Loucy (cell line): Measurements from ENCODE around the gene ROR1.

Source experiments
- H2AFZ ChIP-seq: fragments of 200-600 bp; sonication (generic); 2 replicates; pipeline ENCODE4 v1.6.0; 2016; ENCODE audit warnings: antibody characterized with exemption, mild to moderate bottlenecking, low read length, moderate library complexity
- H3F3A ChIP-seq: fragments of 200-600 bp; 2 replicates; pipeline ENCODE4 v1.6.0; 2016; ENCODE audit warnings: antibody characterized with exemption, low read depth, mild to moderate bottlenecking
- H3K27me3 ChIP-seq: fragments of 200-600 bp; sonication (generic); 2 replicates; pipeline ENCODE4 v1.6.1; 2014; ENCODE audit warnings: low read length, mild to moderate bottlenecking; ENCODE audit not compliant: insufficient read depth, poor library complexity, severe bottlenecking
- H3K36me3 ChIP-seq: fragments of 200-600 bp; sonication (generic); 2 replicates; pipeline ENCODE4 v1.6.1; 2016; ENCODE audit warnings: low read length; ENCODE audit not compliant: insufficient read depth
- H3K4me1 ChIP-seq: fragments of 200-600 bp; sonication (generic); 2 replicates; pipeline ENCODE4 v1.5.1; 2014; ENCODE audit warnings: low read length, mild to moderate bottlenecking; ENCODE audit not compliant: insufficient read depth, poor library complexity, severe bottlenecking
- H3K4me2 ChIP-seq: fragments of 200-600 bp; sonication (generic); 2 replicates; pipeline ENCODE4 v1.6.0; 2014; ENCODE audit warnings: antibody characterized with exemption, low read length, low read depth, mild to moderate bottlenecking; ENCODE audit not compliant: poor library complexity, severe bottlenecking
- H3K4me3 ChIP-seq: fragments of 200-600 bp; sonication (generic); 2 replicates; pipeline ENCODE4 v1.5.1; 2014; ENCODE audit warnings: low read length, mild to moderate bottlenecking, mixed read lengths; ENCODE audit not compliant: poor library complexity, severe bottlenecking
- H3K79me2 ChIP-seq: fragments of 200-600 bp; sonication (generic); 2 replicates; pipeline ENCODE4 v1.6.1; 2014; ENCODE audit warnings: low read length; ENCODE audit not compliant: insufficient read depth
- H3K9ac ChIP-seq: fragments of 200-600 bp; sonication (generic); 2 replicates; pipeline ENCODE4 v1.6.0; 2014; ENCODE audit warnings: mild to moderate bottlenecking, low read depth, low read length, moderate library complexity; ENCODE audit not compliant: poor library complexity, severe bottlenecking
- H3K9me2 ChIP-seq: fragments of 200-600 bp; sonication (generic); replicated peaks from 2 replicates; pipeline ENCODE4 v1.6.1; 2016; ENCODE audit warnings: low read depth, low read length, mixed read lengths
- H3K9me3 ChIP-seq: fragments of 200-600 bp; sonication (generic); 2 replicates; pipeline ENCODE4 v1.6.1; 2014; ENCODE audit warnings: mild to moderate bottlenecking, antibody characterized with exemption, low read length, low read depth; ENCODE audit not compliant: insufficient read depth
- H4K20me1 ChIP-seq: fragments of 200-600 bp; sonication (generic); 2 replicates; pipeline ENCODE4 v1.6.0; 2014; ENCODE audit warnings: antibody characterized with exemption, low read length, mild to moderate bottlenecking; ENCODE audit not compliant: insufficient read depth, poor library complexity, severe bottlenecking
- EZH2phosphoT487 ChIP-seq: fragments of 200-600 bp; IDR thresholded peaks from 2 replicates; pipeline ENCODE4 v1.6.1; 2018; ENCODE audit warnings: antibody characterized with exemption, mild to moderate bottlenecking, moderate library complexity, borderline replicate concordance
- TF ChIP-seq, protein P1 (sequence below): fragments of 200-600 bp; sonication (generic); conservative IDR thresholded peaks from 2 replicates; pipeline ENCODE4 v1.5.1; 2014; ENCODE audit warnings: mild to moderate bottlenecking, antibody characterized with exemption, low read length

ROR1 gene

DNA sequence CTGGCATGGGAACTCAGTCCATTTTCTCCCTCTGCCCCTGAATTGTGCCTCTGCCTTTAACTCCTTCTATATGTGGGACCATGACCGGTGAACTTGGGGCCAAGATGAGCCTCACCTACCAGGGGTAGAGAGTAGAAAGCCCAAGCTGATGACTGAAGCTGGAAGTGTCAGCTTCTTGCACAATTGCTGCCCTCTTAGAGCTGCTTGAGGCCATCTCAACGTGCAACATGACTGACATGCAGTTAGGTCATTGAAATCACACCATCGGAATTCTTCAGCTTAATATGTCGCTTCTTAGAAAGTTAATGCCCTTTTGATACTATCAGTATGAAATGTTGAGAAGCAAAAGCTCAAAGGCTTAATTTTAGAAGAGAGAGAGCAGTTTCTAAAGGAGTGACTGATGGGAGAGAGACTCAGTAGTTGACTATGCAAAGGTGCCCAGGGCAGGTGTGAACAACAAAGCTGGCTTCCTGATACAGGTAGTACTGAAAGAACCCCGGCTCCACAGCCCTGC, 340.3 kb downstream of the ROR1 start:
- no peaks in the 10 kb centered on the region for H3K4me1 ChIP-seq
- no peaks in the 10 kb centered on the region for H3K36me3 ChIP-seq
- H3K79me2 ChIP-seq = no peaks in the 10 kb centered on the region
- H3K4me3 ChIP-seq = no peak overlapping the region
- H3K27me3 ChIP-seq = no peaks in the 10 kb centered on the region
- H2AFZ ChIP-seq = no peak overlapping the region
- H3F3A ChIP-seq = no peaks in the 10 kb centered on the region
- H3K9me3 ChIP-seq = no peaks in the 10 kb centered on the region
- no peaks in the 10 kb centered on the region for H3K9me2 ChIP-seq
- H4K20me1 ChIP-seq = no peaks in the 10 kb centered on the region
- H3K4me2 ChIP-seq = no peak overlapping the region
- H3K9ac ChIP-seq = no peak overlapping the region
- TF ChIP-seq, protein P1, sequence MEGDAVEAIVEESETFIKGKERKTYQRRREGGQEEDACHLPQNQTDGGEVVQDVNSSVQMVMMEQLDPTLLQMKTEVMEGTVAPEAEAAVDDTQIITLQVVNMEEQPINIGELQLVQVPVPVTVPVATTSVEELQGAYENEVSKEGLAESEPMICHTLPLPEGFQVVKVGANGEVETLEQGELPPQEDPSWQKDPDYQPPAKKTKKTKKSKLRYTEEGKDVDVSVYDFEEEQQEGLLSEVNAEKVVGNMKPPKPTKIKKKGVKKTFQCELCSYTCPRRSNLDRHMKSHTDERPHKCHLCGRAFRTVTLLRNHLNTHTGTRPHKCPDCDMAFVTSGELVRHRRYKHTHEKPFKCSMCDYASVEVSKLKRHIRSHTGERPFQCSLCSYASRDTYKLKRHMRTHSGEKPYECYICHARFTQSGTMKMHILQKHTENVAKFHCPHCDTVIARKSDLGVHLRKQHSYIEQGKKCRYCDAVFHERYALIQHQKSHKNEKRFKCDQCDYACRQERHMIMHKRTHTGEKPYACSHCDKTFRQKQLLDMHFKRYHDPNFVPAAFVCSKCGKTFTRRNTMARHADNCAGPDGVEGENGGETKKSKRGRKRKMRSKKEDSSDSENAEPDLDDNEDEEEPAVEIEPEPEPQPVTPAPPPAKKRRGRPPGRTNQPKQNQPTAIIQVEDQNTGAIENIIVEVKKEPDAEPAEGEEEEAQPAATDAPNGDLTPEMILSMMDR = no peak

DNA sequence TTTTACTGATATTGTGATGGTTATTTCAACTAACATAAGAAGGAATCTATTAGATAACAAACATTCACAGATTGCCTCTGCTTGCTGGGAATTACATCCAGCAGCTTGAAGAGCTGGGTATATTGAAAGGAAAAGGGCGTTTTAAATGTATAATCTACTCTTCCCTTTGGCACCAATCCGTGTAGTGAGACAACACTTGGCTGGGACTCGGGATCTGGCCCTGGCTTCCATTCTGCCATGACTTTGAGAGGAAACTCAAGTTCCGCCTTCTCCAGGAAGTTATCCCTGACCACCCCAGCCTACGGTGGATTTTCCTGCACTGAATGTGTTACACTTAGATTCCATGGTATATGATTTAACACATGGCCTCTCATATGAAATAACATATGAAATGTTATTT, 342.7 kb downstream of the ROR1 start:
- H3K4me1 ChIP-seq = no peaks in the 10 kb centered on the region
- no peaks in the 10 kb centered on the region for H3K36me3 ChIP-seq
- no peaks in the 10 kb centered on the region for H3F3A ChIP-seq
- no peaks in the 10 kb centered on the region for H3K27me3 ChIP-seq
- H3K9me3 ChIP-seq = no peaks in the 10 kb centered on the region
- TF ChIP-seq, protein P1 = no peak
- no peak for TF ChIP-seq EZH2phosphoT487
- H4K20me1 ChIP-seq = no peaks in the 10 kb centered on the region
- no peak overlapping the region for H3K4me3 ChIP-seq
- H3K9ac ChIP-seq = no peak overlapping the region
- no peaks in the 10 kb centered on the region for H3K9me2 ChIP-seq
- H3K79me2 ChIP-seq = no peaks in the 10 kb centered on the region
- no peak overlapping the region for H3K4me2 ChIP-seq
- no peak overlapping the region for H2AFZ ChIP-seq

DNA sequence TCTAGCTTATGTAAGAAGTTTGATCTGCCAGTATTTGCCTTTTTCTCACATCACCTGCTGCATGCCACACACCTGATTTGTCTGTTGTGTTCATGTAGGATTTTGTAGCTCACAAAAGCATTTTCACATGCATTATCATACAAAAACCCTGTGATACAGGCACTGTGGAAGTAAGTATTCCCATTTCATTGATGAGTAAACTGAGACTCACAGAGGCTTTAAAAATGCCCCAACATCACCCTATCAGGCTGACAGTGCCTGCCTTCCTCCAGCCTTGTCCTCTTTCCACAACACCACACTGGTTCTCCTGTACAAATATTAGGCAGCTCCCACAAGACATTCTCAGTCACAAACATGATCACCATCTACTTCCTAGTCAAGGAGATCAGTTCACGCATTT, 343.7 kb downstream of the ROR1 start:
- Histone ChIP-seq H3K4me3 (no peak overlapping the region), H3F3A (no peaks in the 10 kb centered on the region), H4K20me1 (no peaks in the 10 kb centered on the region), H2AFZ (no peak overlapping the region), H3K79me2 (no peaks in the 10 kb centered on the region), H3K9me2 (no peaks in the 10 kb centered on the region), H3K27me3 (no peaks in the 10 kb centered on the region), H3K4me2 (no peak overlapping the region), H3K9ac (no peak overlapping the region), H3K4me1 (no peaks in the 10 kb centered on the region), H3K9me3 (no peaks in the 10 kb centered on the region), H3K36me3 (no peaks in the 10 kb centered on the region)
- TF ChIP-seq EZH2phosphoT487 = no peak
- TF ChIP-seq, protein P1 = no peak
